MM.1S (cell line): ENCODE data around the gene KANK2.

ENCODE experiments used
- DNase-seq: peaks from one replicate; pipeline ENCODE4 v3.0.0-alpha.2; 2015
- H2AFZ ChIP-seq: fragments of 300-600 bp; sonication (generic); 2 replicates; pipeline ENCODE4 v1.6.0; 2016; ENCODE audit warnings: antibody characterized with exemption, low read length
- H3F3A ChIP-seq: fragments of 300-600 bp; sonication (generic); 2 replicates; pipeline ENCODE4 v1.6.1; 2016; ENCODE audit warnings: mild to moderate bottlenecking, antibody characterized with exemption, low read length, moderate library complexity, mixed read lengths; ENCODE audit not compliant: insufficient read depth
- H3K27ac ChIP-seq: fragments of 300-600 bp; sonication (generic); 2 replicates; pipeline ENCODE4 v1.5.1; 2016; ENCODE audit warnings: mild to moderate bottlenecking, low read length
- H3K27me3 ChIP-seq: fragments of 300-600 bp; sonication (generic); replicated peaks from 2 replicates; pipeline ENCODE4 v1.6.0; 2016; ENCODE audit warnings: low read length; ENCODE audit not compliant: insufficient read depth
- H3K36me3 ChIP-seq: fragments of 300-600 bp; sonication (generic); replicated peaks from 2 replicates; pipeline ENCODE4 v1.6.1; 2016; ENCODE audit warnings: mild to moderate bottlenecking, low read length, mixed read lengths; ENCODE audit not compliant: insufficient read depth
- H3K4me1 ChIP-seq: fragments of 300-600 bp; sonication (generic); 2 replicates; pipeline ENCODE4 v1.6.1; 2016; ENCODE audit warnings: low read length, mixed read lengths
- H3K4me2 ChIP-seq: fragments of 300-600 bp; sonication (generic); 2 replicates; pipeline ENCODE4 v1.6.0; 2016; ENCODE audit warnings: low read depth, low read length
- H3K4me3 ChIP-seq: fragments of 300-600 bp; sonication (generic); 2 replicates; pipeline ENCODE4 v1.5.1; 2016; ENCODE audit warnings: low read length, mixed read lengths
- H3K79me2 ChIP-seq: fragments of 300-600 bp; sonication (generic); 2 replicates; pipeline ENCODE4 v1.6.1; 2016; ENCODE audit warnings: mixed run types, low read length, mixed read lengths
- H3K9ac ChIP-seq: fragments of 300-600 bp; sonication (generic); 2 replicates; pipeline ENCODE4 v1.6.1; 2016; ENCODE audit warnings: low read length, mixed read lengths
- H3K9me2 ChIP-seq: fragments of 300-600 bp; sonication (generic); replicated peaks from 2 replicates; pipeline ENCODE4 v1.6.1; 2016; ENCODE audit warnings: mild to moderate bottlenecking, low read length, mixed read lengths; ENCODE audit not compliant: insufficient read depth
- H3K9me3 ChIP-seq: fragments of 300-600 bp; sonication (generic); replicated peaks from 2 replicates; pipeline ENCODE4 v1.6.1; 2016; ENCODE audit warnings: mild to moderate bottlenecking, low read length, mixed read lengths; ENCODE audit not compliant: insufficient read depth
- H4K20me1 ChIP-seq: fragments of 300-600 bp; sonication (generic); 2 replicates; pipeline ENCODE4 v1.6.1; 2016; ENCODE audit warnings: mild to moderate bottlenecking, low read length, moderate library complexity, mixed read lengths; ENCODE audit not compliant: insufficient read depth
- EZH2 ChIP-seq: fragments of 300-600 bp; sonication (generic); optimal IDR thresholded peaks from 2 replicates; pipeline ENCODE3; 2017; ENCODE audit warnings: low read depth, mild to moderate bottlenecking, antibody characterized with exemption, low read length, mixed read lengths
- EZH2phosphoT487 ChIP-seq: fragments of 300-600 bp; sonication (generic); IDR thresholded peaks from 2 replicates; pipeline ENCODE4 v1.6.1; 2018; ENCODE audit warnings: antibody characterized with exemption, low read length
- TF ChIP-seq, protein P1 (sequence below): fragments of 300-600 bp; sonication (generic); IDR thresholded peaks from 2 replicates; pipeline ENCODE4 v1.5.1; 2016; ENCODE audit warnings: antibody characterized with exemption, low read length, mixed read lengths

Gene KANK2

DNA sequence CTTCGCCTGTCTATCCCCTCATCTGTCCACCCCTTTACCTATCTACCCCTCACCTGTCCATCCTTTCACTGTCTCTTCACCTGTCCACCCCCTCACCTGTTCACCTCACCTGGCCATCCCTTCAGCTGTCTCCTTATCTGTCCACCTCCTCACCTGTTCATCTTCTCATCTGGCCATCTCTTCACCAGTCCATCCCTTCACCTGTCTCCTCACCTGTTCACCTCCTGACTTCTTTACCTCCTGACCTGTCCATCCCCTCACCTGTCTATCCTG, 13.2 kb upstream of the KANK2 start:
- Histone ChIP-seq H3K4me3 (no peak overlapping the region), H3K9ac (no peak overlapping the region), H3K4me2 (no peak overlapping the region), H3K9me2 (no peaks in the 10 kb centered on the region), H3K4me1 (no peaks in the 10 kb centered on the region), H2AFZ (no peak overlapping the region), H3K79me2 (no peaks in the 10 kb centered on the region), H4K20me1 (no peaks in the 10 kb centered on the region), H3K36me3 (no peaks in the 10 kb centered on the region), H3K9me3 (no peaks in the 10 kb centered on the region), H3F3A (peaks cover 3% of the 10 kb centered on the region), H3K27ac (no peak overlapping the region), H3K27me3 (peaks cover 21% of the 10 kb centered on the region)
- TF ChIP-seq EZH2phosphoT487 (no peak), EZH2 (no peak)
- TF ChIP-seq, protein P1, sequence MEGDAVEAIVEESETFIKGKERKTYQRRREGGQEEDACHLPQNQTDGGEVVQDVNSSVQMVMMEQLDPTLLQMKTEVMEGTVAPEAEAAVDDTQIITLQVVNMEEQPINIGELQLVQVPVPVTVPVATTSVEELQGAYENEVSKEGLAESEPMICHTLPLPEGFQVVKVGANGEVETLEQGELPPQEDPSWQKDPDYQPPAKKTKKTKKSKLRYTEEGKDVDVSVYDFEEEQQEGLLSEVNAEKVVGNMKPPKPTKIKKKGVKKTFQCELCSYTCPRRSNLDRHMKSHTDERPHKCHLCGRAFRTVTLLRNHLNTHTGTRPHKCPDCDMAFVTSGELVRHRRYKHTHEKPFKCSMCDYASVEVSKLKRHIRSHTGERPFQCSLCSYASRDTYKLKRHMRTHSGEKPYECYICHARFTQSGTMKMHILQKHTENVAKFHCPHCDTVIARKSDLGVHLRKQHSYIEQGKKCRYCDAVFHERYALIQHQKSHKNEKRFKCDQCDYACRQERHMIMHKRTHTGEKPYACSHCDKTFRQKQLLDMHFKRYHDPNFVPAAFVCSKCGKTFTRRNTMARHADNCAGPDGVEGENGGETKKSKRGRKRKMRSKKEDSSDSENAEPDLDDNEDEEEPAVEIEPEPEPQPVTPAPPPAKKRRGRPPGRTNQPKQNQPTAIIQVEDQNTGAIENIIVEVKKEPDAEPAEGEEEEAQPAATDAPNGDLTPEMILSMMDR: no peak
- DNase-seq: no peak

DNA sequence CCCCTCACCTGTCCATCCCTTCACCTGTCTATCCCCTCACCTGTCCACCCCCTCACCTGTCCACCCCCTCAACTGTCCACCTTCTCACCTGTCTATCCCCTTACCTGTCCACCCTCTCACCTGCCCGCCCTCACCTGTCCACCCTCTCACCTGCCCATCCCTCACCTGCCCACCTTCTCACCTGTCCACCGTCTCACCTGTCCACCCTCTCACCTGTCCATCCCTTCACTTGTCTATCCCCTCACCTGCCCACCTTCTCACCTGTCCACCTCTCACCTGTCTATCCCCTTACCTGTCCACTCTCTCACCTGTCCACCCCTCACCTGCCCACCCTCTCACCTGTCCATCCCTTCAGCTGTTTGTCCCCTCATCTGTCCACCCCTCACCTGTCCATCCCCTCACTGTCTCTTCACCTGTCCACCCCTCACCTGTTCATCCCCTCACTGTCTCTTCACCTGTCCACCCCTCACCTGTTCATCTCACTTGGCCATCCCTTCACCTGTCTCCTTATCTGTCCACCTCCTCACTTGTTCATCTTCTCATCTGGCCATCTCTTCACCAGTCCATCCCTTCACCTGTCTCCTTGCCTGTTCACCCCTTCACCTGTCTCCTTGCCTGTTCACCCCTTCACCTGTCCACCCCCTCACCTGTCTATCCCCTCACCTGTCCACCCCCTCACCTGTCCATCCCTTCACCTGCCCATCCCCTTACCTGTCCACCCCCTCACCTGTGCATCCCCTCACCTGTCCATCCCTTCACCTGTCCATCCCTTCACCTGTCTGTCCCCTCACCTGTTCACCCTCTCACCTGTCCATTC, 12.7 kb upstream of the KANK2 start:
- Histone ChIP-seq H3K36me3 (no peaks in the 10 kb centered on the region), H3F3A (peaks cover 5% of the 10 kb centered on the region), H3K4me1 (no peaks in the 10 kb centered on the region), H3K4me3 (no peak overlapping the region), H3K27me3 (peaks cover 20% of the 10 kb centered on the region), H3K27ac (no peak overlapping the region), H3K9me3 (no peaks in the 10 kb centered on the region), H2AFZ (no peak overlapping the region), H4K20me1 (no peaks in the 10 kb centered on the region), H3K9ac (no peak overlapping the region), H3K9me2 (no peaks in the 10 kb centered on the region), H3K79me2 (no peaks in the 10 kb centered on the region), H3K4me2 (no peak overlapping the region)
- no peak for DNase-seq
- TF ChIP-seq EZH2 (no peak), EZH2phosphoT487 (no peak)
- TF ChIP-seq, protein P1: no peak

DNA sequence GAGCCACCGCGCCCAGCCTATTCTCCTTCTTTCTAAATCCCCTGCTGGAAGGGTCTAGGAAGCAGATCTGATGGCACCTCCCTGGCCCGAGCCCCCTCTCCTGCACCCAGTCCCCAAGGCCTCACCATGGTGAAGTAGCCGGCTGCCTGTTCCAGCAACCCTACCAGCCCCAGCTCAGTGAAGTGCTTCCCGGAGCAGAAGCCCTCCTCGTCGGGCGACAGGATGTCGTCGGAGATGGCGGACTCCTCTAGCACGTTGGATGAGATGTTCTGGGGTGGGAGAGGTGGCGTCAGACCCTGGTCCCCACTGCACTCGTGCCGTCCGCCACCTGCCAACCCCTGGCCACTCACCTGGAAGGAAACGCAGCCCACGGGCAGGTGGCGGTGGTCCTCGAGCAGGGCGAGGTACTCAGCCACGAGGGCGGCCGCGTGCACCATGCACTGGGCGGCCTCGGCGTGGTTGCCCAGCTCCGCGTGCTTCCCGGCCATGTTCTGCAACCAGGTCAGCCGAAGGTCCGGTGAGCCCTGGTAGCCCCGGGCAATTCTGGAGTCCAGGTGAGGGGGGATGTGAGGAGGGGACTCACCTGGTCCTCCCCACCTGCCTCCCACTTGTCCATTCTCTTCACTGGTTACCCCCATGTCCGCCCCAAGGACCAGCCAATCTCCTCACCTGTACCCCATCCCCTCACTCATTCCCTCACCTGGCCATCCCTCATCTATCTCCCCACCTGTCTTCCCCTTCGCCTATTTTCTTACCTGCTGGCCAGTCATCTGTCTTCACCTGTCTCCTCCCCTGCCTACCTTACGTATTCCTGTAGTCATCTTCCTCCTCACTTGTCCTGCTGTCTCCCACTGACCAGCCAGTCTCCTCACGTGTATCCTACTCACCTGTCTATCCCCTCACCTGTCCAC, 11.5 kb upstream of the KANK2 start:
- Histone ChIP-seq H3F3A (peaks cover 5% of the 10 kb centered on the region), H3K4me2 (no peak overlapping the region), H3K9me3 (no peaks in the 10 kb centered on the region), H2AFZ (no peak overlapping the region), H3K9me2 (no peaks in the 10 kb centered on the region), H3K27ac (no peak overlapping the region), H3K9ac (no peak overlapping the region), H3K36me3 (no peaks in the 10 kb centered on the region), H3K4me3 (no peak overlapping the region), H3K27me3 (peaks cover 13% of the 10 kb centered on the region), H3K4me1 (no peaks in the 10 kb centered on the region), H4K20me1 (no peaks in the 10 kb centered on the region), H3K79me2 (no peaks in the 10 kb centered on the region)
- TF ChIP-seq EZH2phosphoT487: no peak
- TF ChIP-seq, protein P1: no peak
- no peak for DNase-seq
